ENCODE results near the gene ACP5.

GRCh38 chr19:11578258-11579142 lies 1.1 kb upstream of the ACP5 start:
- no peak for TF ChIP-seq CTCF (IDR thresholded peaks at IDR 0.05)
- no peak for TF ChIP-seq SIN3A (IDR thresholded peaks at IDR 0.05; ENCODE audit: borderline replicate concordance, insufficient read depth, low read depth, low read length)
- no peak for TF ChIP-seq TCF7L2 (IDR thresholded peaks at IDR 0.05; ENCODE audit: low read depth, low read length)
- no peak for TF ChIP-seq POLR2AphosphoS5 (IDR thresholded peaks at IDR 0.05; ENCODE audit: low read depth, low read length)
- TF ChIP-seq, protein P1, sequence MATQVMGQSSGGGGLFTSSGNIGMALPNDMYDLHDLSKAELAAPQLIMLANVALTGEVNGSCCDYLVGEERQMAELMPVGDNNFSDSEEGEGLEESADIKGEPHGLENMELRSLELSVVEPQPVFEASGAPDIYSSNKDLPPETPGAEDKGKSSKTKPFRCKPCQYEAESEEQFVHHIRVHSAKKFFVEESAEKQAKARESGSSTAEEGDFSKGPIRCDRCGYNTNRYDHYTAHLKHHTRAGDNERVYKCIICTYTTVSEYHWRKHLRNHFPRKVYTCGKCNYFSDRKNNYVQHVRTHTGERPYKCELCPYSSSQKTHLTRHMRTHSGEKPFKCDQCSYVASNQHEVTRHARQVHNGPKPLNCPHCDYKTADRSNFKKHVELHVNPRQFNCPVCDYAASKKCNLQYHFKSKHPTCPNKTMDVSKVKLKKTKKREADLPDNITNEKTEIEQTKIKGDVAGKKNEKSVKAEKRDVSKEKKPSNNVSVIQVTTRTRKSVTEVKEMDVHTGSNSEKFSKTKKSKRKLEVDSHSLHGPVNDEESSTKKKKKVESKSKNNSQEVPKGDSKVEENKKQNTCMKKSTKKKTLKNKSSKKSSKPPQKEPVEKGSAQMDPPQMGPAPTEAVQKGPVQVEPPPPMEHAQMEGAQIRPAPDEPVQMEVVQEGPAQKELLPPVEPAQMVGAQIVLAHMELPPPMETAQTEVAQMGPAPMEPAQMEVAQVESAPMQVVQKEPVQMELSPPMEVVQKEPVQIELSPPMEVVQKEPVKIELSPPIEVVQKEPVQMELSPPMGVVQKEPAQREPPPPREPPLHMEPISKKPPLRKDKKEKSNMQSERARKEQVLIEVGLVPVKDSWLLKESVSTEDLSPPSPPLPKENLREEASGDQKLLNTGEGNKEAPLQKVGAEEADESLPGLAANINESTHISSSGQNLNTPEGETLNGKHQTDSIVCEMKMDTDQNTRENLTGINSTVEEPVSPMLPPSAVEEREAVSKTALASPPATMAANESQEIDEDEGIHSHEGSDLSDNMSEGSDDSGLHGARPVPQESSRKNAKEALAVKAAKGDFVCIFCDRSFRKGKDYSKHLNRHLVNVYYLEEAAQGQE (IDR thresholded peaks at IDR 0.05; ENCODE audit: insufficient read depth in 1 of 2, low read depth in 2 of 2, low read length in 1 of 2) = no peak

Measured in Panc1 (cell line).